ENCODE results near the gene IER3. TPM values are rescaled to one million over a fixed set of nuclear protein-coding genes. Genes with fewer than 3 reads are reported as not detected.

Gene IER3
- total and polyA plus RNA-seq, 9 of the 15 experiments (the other 6 are each of a cell fraction or from before 2014, with no cell fraction given) = 1.5 to 30.0 (median 11.5) TPM

GRCh38 chr6:30767158-30767943, 23.0 kb upstream of the IER3 start (continued):
- TF ChIP-seq MLLT1 (IDR thresholded peaks at IDR 0.05) (peak in 1 of 2 experiments; percentile 36; a peak in 1 of 4 replicates), BHLHE40 (IDR thresholded peaks at IDR 0.05; ENCODE audit: low read length) (no peak), ATF2 (CRISPR knock-in tag; IDR thresholded peaks at IDR 0.05) (no peak), ATF1 (CRISPR knock-in tag; IDR thresholded peaks at IDR 0.05) (no peak), ATF1 (tag; IDR thresholded peaks at IDR 0.05) (peak; percentile 48), POLR2AphosphoS2 (IDR thresholded peaks at IDR 0.05; ENCODE audit: low read length) (no peak), MTA2 (IDR thresholded peaks at IDR 0.05; ENCODE audit: low read depth) (peak; percentile 65; the same call in 1 of the 2 replicates), HNRNPL (IDR thresholded peaks at IDR 0.05; ENCODE audit: low read depth, low read length) (no peak), TAL1 (IDR thresholded peaks at IDR 0.05) (peak; percentile 86), NR2C2 (CRISPR knock-in tag; IDR thresholded peaks at IDR 0.05) (0 out of 2 replicates have a peak, but pooled peaks have one; percentile 45), NR2C2 (tag; IDR thresholded peaks at IDR 0.05) (no peak), ARID4B (CRISPR knock-in tag; IDR thresholded peaks at IDR 0.05) (no peak), BRCA1 (IDR thresholded peaks at IDR 0.05) (no peak), BRCA1 (CRISPR knock-in tag; IDR thresholded peaks at IDR 0.05) (no peak), ELF1 (tag; IDR thresholded peaks at IDR 0.05) (no peak), CBX2 (IDR thresholded peaks at IDR 0.05; ENCODE audit: insufficient read depth, low read length, poor library complexity, severe bottlenecking) (no peak), TFAM (CRISPR knock-in tag; conservative IDR thresholded peaks at IDR 0.05) (no peak)
- TF ChIP-seq, protein P1, sequence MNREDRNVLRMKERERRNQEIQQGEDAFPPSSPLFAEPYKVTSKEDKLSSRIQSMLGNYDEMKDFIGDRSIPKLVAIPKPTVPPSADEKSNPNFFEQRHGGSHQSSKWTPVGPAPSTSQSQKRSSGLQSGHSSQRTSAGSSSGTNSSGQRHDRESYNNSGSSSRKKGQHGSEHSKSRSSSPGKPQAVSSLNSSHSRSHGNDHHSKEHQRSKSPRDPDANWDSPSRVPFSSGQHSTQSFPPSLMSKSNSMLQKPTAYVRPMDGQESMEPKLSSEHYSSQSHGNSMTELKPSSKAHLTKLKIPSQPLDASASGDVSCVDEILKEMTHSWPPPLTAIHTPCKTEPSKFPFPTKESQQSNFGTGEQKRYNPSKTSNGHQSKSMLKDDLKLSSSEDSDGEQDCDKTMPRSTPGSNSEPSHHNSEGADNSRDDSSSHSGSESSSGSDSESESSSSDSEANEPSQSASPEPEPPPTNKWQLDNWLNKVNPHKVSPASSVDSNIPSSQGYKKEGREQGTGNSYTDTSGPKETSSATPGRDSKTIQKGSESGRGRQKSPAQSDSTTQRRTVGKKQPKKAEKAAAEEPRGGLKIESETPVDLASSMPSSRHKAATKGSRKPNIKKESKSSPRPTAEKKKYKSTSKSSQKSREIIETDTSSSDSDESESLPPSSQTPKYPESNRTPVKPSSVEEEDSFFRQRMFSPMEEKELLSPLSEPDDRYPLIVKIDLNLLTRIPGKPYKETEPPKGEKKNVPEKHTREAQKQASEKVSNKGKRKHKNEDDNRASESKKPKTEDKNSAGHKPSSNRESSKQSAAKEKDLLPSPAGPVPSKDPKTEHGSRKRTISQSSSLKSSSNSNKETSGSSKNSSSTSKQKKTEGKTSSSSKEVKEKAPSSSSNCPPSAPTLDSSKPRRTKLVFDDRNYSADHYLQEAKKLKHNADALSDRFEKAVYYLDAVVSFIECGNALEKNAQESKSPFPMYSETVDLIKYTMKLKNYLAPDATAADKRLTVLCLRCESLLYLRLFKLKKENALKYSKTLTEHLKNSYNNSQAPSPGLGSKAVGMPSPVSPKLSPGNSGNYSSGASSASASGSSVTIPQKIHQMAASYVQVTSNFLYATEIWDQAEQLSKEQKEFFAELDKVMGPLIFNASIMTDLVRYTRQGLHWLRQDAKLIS (CRISPR knock-in tag; IDR thresholded peaks at IDR 0.05) = no peak
